Sigmoid colon (tissue), 7 donors: Measurements from ENCODE around the gene IRGQ. TPM values are rescaled to one million over a fixed set of nuclear protein-coding genes. Genes with fewer than 3 reads are reported as not detected.

ENCODE experiments used
- DNase-seq: peaks from one replicate; pipeline ENCODE4 v3.0.0-alpha.2; 2019
- H3K27ac ChIP-seq, 4 donors: fragments of 200-600 bp; sonication (generic); one replicate each; pipeline ENCODE4 v1.5.1; 2016 to 2019; ENCODE audit warnings: mild to moderate bottlenecking in 1 of 4
- H3K27me3 ChIP-seq, 3 donors: fragments of 200-600 bp; sonication (generic); one replicate each; pipeline ENCODE4 v1.5.1; 2019; ENCODE audit warnings: mild to moderate bottlenecking in 1 of 3
- H3K36me3 ChIP-seq, 4 donors: fragments of 200-600 bp; sonication (generic); one replicate each; pipeline ENCODE4 v1.5.1; 2016 to 2019
- H3K4me1 ChIP-seq, 4 donors: fragments of 200-600 bp; sonication (generic); one replicate each; pipeline ENCODE4 v1.5.1; 2017 to 2019
- H3K4me3 ChIP-seq, 4 donors: fragments of 200-600 bp; sonication (generic); one replicate each; pipeline ENCODE4 v1.5.1; 2017 to 2019; ENCODE audit warnings: mild to moderate bottlenecking in 2 of 4, moderate library complexity in 1 of 4
- H3K9me3 ChIP-seq, 4 donors: fragments of 200-600 bp in 3 of 4; sonication (generic) in 3 of 4; one replicate each; pipeline versions ENCODE4 v1.5.1 to v1.6.1; 2013 to 2019
- EP300 ChIP-seq, 4 donors: sonication (generic); formaldehyde crosslinking; IDR thresholded peaks; one replicate each; pipeline ENCODE4 v1.6.1; 2017; ENCODE audit warnings: antibody characterized with exemption in 4 of 4
- POLR2A ChIP-seq, 2 donors: fragments of 450-650 bp; IDR thresholded peaks; one replicate each; pipeline ENCODE4 v1.6.1; 2016; ENCODE audit warnings: antibody characterized with exemption in 2 of 2, mild to moderate bottlenecking in 2 of 2, moderate library complexity in 2 of 2
- POLR2AphosphoS5 ChIP-seq, 4 donors: sonication (generic); formaldehyde crosslinking; IDR thresholded peaks; one replicate each; pipeline ENCODE4 v1.6.1; 2017; ENCODE audit warnings: antibody characterized with exemption in 4 of 4
- WGBS, 2 donors: extraction: QIAGEN DNeasy Blood & Tissue Kit; methylation state at CpG; one replicate each; pipeline ENCODE4 v1.1.7; 2013; 5-methylcytosine and 5-hydroxymethylcytosine counted together
- intact Hi-C: fragments of 100-400 bp; cut with DNase I; formaldehyde crosslinking; loops from one replicate; pipeline ENCODE4 v1.15.1; 2023
- polyA plus RNA-seq, 3 donors: library from polyadenylated mRNA; stranded (reverse); fragments of 200-250 nt; gene quantifications; one replicate each; pipeline ENCODE4 v1.2.3, GENCODE V29; 2013
- total RNA-seq, 4 donors: library from RNA; depleted of rRNA; stranded (reverse); fragments of >200 nt; gene quantifications; one replicate each; pipeline ENCODE4 v1.1.0, GENCODE V29; 2016
- TF ChIP-seq, protein P1 (sequence below), 4 experiments: fragments of 450-650 bp in 3 of 4; fragments of 200-600 bp in 1 of 4; IDR thresholded peaks; one replicate each; pipeline ENCODE4 v1.5.1; 2016 to 2019; ENCODE audit warnings: antibody characterized with exemption in 4 of 4, mild to moderate bottlenecking in 3 of 4, moderate library complexity in 2 of 4
- donor health status: healthy with polysubstance abuse.
- donor health status: Bipolar disorder and iron deficiency.
- donor health status: healthy.

The IRGQ gene
- total and polyA plus RNA-seq, 7 donors = 3.9 to 24.4 (median 13.5) TPM

- TF ChIP-seq POLR2A (IDR thresholded peaks at IDR 0.05) (no peak), POLR2AphosphoS5 (IDR thresholded peaks at IDR 0.05) (no peak), EP300 (IDR thresholded peaks at IDR 0.05) (no peak)
- TF ChIP-seq, protein P1, sequence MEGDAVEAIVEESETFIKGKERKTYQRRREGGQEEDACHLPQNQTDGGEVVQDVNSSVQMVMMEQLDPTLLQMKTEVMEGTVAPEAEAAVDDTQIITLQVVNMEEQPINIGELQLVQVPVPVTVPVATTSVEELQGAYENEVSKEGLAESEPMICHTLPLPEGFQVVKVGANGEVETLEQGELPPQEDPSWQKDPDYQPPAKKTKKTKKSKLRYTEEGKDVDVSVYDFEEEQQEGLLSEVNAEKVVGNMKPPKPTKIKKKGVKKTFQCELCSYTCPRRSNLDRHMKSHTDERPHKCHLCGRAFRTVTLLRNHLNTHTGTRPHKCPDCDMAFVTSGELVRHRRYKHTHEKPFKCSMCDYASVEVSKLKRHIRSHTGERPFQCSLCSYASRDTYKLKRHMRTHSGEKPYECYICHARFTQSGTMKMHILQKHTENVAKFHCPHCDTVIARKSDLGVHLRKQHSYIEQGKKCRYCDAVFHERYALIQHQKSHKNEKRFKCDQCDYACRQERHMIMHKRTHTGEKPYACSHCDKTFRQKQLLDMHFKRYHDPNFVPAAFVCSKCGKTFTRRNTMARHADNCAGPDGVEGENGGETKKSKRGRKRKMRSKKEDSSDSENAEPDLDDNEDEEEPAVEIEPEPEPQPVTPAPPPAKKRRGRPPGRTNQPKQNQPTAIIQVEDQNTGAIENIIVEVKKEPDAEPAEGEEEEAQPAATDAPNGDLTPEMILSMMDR (IDR thresholded peaks at IDR 0.05) = no peak
- intact Hi-C loops = no loop called here
- H3K27me3 ChIP-seq = no peaks in the 10 kb centered on the region
- WGBS, 2 donors = 86 to 88% methylated on average over 5 of the region's 5 CpGs
- no peak for DNase-seq
- no peak overlapping the region for H3K27ac ChIP-seq
- H3K36me3 ChIP-seq = no peaks in the 10 kb centered on the region
- H3K9me3 ChIP-seq = no peaks in the 10 kb centered on the region
- no peak overlapping the region for H3K4me3 ChIP-seq
- peaks cover 0 to 6% (median 3%) of the 10 kb centered on the region in 4 donors for H3K4me1 ChIP-seq
Measured at GRCh38 chr19:43634068-43634467, 38.1 kb upstream of the IRGQ start.

DNA sequence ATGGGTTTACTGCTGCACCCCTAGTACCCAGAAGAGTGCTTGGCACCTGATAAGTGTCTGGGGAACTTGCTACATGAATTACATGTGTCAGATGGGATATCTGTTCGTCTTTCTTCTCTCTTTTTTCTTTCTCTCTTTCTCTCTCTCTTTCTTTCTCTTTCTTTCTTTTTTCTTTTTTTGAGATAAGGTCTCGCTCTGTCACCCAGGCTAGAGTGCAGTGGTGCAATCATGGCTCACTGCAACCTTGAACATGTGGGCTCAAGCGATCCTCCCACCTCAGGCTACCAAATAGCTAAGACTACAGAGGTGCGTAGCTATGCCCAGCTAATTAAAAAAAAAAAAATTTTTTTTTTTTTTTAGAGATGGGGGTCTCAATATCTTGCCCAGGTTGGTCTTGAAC is 37.6 kb upstream of the IRGQ start:
- Histone ChIP-seq H3K27me3 (no peaks in the 10 kb centered on the region), H3K4me1 (peaks cover 0 to 3% (median under 1%) of the 10 kb centered on the region in 4 donors), H3K4me3 (no peak overlapping the region), H3K9me3 (no peaks in the 10 kb centered on the region), H3K27ac (no peak overlapping the region), H3K36me3 (no peaks in the 10 kb centered on the region)
- 87 to 91% methylated on average over 4 of the region's 4 CpGs for WGBS, 2 donors
- intact Hi-C loops = no loop called here
- TF ChIP-seq POLR2AphosphoS5 (IDR thresholded peaks at IDR 0.05) (no peak), POLR2A (IDR thresholded peaks at IDR 0.05) (no peak), EP300 (IDR thresholded peaks at IDR 0.05) (no peak)
- TF ChIP-seq, protein P1 (IDR thresholded peaks at IDR 0.05) = no peak
- no peak for DNase-seq

- intact Hi-C loops = no loop called here
- H3K9me3 ChIP-seq = no peaks in the 10 kb centered on the region
Measured at GRCh38 chr19:43631491-43631890, 35.6 kb upstream of the IRGQ start.

DNA sequence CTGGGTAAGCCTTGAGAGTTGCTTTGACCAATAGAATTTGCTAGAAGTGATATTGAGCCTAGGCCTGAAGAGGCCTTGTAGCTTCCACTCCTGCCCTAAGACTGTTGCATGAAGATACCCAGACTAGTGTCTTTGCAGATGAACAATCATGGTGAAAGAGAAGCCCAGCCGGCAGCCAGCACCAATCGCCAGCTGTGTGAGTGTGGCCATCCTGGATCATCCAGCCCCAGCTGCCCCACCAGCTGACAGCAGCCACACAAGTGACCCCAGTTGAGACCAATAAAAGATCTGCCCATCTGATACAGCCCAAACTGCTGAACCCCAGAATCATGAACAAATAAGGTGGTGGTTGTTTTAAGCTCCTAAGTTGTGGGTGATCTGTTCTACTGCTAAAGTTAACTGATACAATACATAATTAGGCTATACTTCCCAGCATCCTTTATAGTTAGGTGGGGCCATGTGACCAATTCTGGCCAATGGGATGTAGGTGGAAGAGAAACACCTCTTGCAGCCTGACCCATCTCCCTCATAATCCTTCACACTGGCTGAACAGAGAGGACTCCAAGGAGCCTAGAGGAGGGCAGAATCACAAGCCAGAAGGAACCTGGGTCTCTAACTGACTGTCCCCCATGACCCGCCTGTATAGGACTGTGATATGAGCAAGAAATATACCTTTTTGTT is 32.9 kb upstream of the IRGQ start:
- Histone ChIP-seq H3K4me3 (no peak overlapping the region), H3K9me3 (no peaks in the 10 kb centered on the region), H3K27ac (no peak overlapping the region), H3K4me1 (no peaks in the 10 kb centered on the region), H3K36me3 (peaks cover 0 to 14% (median 0%) of the 10 kb centered on the region in 4 donors), H3K27me3 (no peaks in the 10 kb centered on the region)
- no peak for TF ChIP-seq EP300 (IDR thresholded peaks at IDR 0.05)
- TF ChIP-seq POLR2AphosphoS5 (IDR thresholded peaks at IDR 0.05) = no peak
- no peak for TF ChIP-seq POLR2A (IDR thresholded peaks at IDR 0.05)
- TF ChIP-seq, protein P1 (IDR thresholded peaks at IDR 0.05) = no peak
- 92% methylated on average over 3 of the region's 3 CpGs for WGBS, 2 donors
- no peak for DNase-seq
- intact Hi-C loops = no loop called here

More at GRCh38 chr19:43631491-43631890, 35.6 kb upstream of the IRGQ start:
- WGBS, 2 donors = 83 to 85% methylated on average over 5 of the region's 5 CpGs
- Histone ChIP-seq H3K27me3 (no peaks in the 10 kb centered on the region), H3K4me1 (peaks cover 0 to 3% (median 0%) of the 10 kb centered on the region in 4 donors), H3K27ac (no peak overlapping the region), H3K36me3 (peaks cover 0 to 6% (median 0%) of the 10 kb centered on the region in 4 donors), H3K4me3 (no peak overlapping the region)
- DNase-seq = no peak
- TF ChIP-seq EP300 (IDR thresholded peaks at IDR 0.05) (no peak), POLR2A (IDR thresholded peaks at IDR 0.05) (no peak), POLR2AphosphoS5 (IDR thresholded peaks at IDR 0.05) (no peak)
- TF ChIP-seq, protein P1 (IDR thresholded peaks at IDR 0.05) = no peak
